CD14-positive monocyte (primary cell): ENCODE measurements around the gene PLCG1. TPM values are rescaled to one million over a fixed set of nuclear protein-coding genes. Genes with fewer than 3 reads are reported as not detected.

Experiments used
- DNase-seq, 3 donors: peaks; one replicate each; pipeline ENCODE4 v3.0.0-alpha.2; 2011 to 2022
- H2AFZ ChIP-seq: 2 replicates; pipeline ENCODE4 v1.6.0; 2012; ENCODE audit warnings: mild to moderate bottlenecking, low read depth, low read length, inconsistent platforms; ENCODE audit not compliant: insufficient read depth, poor library complexity, severe bottlenecking
- H3K27ac ChIP-seq, 2 donors: 1 replicate in 1 of 2; 2 replicates in 1 of 2; pipeline ENCODE4 v1.5.1; 2012 to 2013; ENCODE audit warnings: low read length in 2 of 2, control low read depth in 1 of 2, inconsistent platforms in 1 of 2, low read depth in 1 of 2, mild to moderate bottlenecking in 1 of 2
- H3K27me3 ChIP-seq, 2 donors: one replicate each; pipeline versions ENCODE4 v1.6.0 to v1.6.1; 2011 to 2013; ENCODE audit warnings: low read length in 2 of 2; ENCODE audit not compliant: control insufficient read depth in 2 of 2, insufficient read depth in 2 of 2
- H3K36me3 ChIP-seq, 2 donors: replicated peaks in 1 of 2; 1 replicate in 1 of 2; 2 replicates in 1 of 2; pipeline versions ENCODE4 v1.5.1 to v1.6.1; 2012 to 2013; ENCODE audit warnings: low read length in 2 of 2, control low read depth in 1 of 2, inconsistent platforms in 1 of 2, mild to moderate bottlenecking in 1 of 2; ENCODE audit not compliant: insufficient read depth in 2 of 2, control insufficient read depth in 1 of 2
- H3K4me1 ChIP-seq, 2 donors: 1 replicate in 1 of 2; 2 replicates in 1 of 2; pipeline versions ENCODE4 v1.5.1 to v1.6.1; 2012 to 2013; ENCODE audit warnings: low read length in 2 of 2, control low read depth in 1 of 2, inconsistent platforms in 1 of 2, mild to moderate bottlenecking in 1 of 2, moderate library complexity in 1 of 2; ENCODE audit not compliant: insufficient read depth in 2 of 2, control insufficient read depth in 1 of 2
- H3K4me2 ChIP-seq: replicated peaks from 2 replicates; pipeline ENCODE3; 2012; ENCODE audit warnings: low read length, moderate library complexity, mild to moderate bottlenecking; ENCODE audit not compliant: poor library complexity, severe bottlenecking; ENCODE audit errors: extremely low read depth
- H3K4me3 ChIP-seq, 3 experiments: fragments of 200-600 bp in 1 of 3; sonication (generic) in 1 of 3; replicated peaks in 1 of 3; 1 replicate in 2 of 3; 2 replicates in 1 of 3; pipeline ENCODE4 v1.5.1; 2011 to 2013; ENCODE audit warnings: low read length in 3 of 3, mild to moderate bottlenecking in 3 of 3, control low read depth in 2 of 3, low read depth in 2 of 3, inconsistent platforms in 1 of 3, moderate library complexity in 1 of 3
- H3K79me2 ChIP-seq: 2 replicates; pipeline ENCODE4 v1.6.0; 2012; ENCODE audit warnings: mild to moderate bottlenecking, control low read depth, inconsistent platforms, low read length, moderate library complexity; ENCODE audit not compliant: insufficient read depth
- H3K9ac ChIP-seq: 2 replicates; pipeline ENCODE4 v1.6.0; 2017; ENCODE audit warnings: low read length, mild to moderate bottlenecking; ENCODE audit not compliant: insufficient read depth, poor library complexity, severe bottlenecking
- H3K9me3 ChIP-seq, 2 donors: replicated peaks in 1 of 2; 1 replicate in 1 of 2; 2 replicates in 1 of 2; pipeline versions ENCODE4 v1.5.1 to v1.6.1; 2012 to 2013; ENCODE audit warnings: low read length in 2 of 2, control low read depth in 1 of 2; ENCODE audit not compliant: control insufficient read depth in 1 of 2, insufficient read depth in 1 of 2
- H4K20me1 ChIP-seq: 2 replicates; pipeline ENCODE4 v1.6.0; 2012; ENCODE audit warnings: mild to moderate bottlenecking, low read length, control low read depth, moderate library complexity; ENCODE audit not compliant: insufficient read depth
- H3K27ac Mint-ChIP-seq, 7 donors: one replicate each; pipeline ENCODE4 v1.8.0; 2020; ENCODE audit warnings: mild to moderate bottlenecking in 7 of 7, mixed read lengths in 7 of 7, moderate library complexity in 6 of 7, inconsistent platforms in 2 of 7
- H3K27me3 Mint-ChIP-seq, 3 donors: one replicate each; pipeline ENCODE4 v1.8.0; 2021 to 2022; ENCODE audit warnings: low read depth in 3 of 3, mild to moderate bottlenecking in 3 of 3, mixed read lengths in 3 of 3, moderate library complexity in 3 of 3, inconsistent platforms in 1 of 3
- H3K36me3 Mint-ChIP-seq, 2 donors: one replicate each; pipeline ENCODE4 v1.8.0; 2020; ENCODE audit warnings: mixed read lengths in 2 of 2, inconsistent platforms in 1 of 2, mild to moderate bottlenecking in 1 of 2
- H3K4me1 Mint-ChIP-seq: one replicate; pipeline ENCODE4 v1.8.0; 2020; ENCODE audit warnings: mild to moderate bottlenecking, mixed read lengths
- H3K4me3 Mint-ChIP-seq, 2 donors: one replicate each; pipeline ENCODE4 v1.8.0; 2020; ENCODE audit warnings: mild to moderate bottlenecking in 2 of 2, mixed read lengths in 2 of 2, moderate library complexity in 1 of 2
- H3K9me3 Mint-ChIP-seq, 7 donors: one replicate each; pipeline ENCODE4 v1.8.0; 2020 to 2022; ENCODE audit warnings: mixed read lengths in 7 of 7, mild to moderate bottlenecking in 6 of 7, moderate library complexity in 6 of 7, inconsistent platforms in 2 of 7
- WGBS: methylation state at CpG from one replicate; pipeline ENCODE4 v1.1.5; 2013; ENCODE audit warnings: missing lambda C conversion rate; ENCODE audit not compliant: insufficient coverage; 5-methylcytosine and 5-hydroxymethylcytosine counted together
- intact Hi-C, 2 donors: fragments of 100-400 bp; cut with micrococcal nuclease; formaldehyde crosslinking; loops; one replicate each; pipeline versions ENCODE4 v1.15.0 to v1.15.1; 2023
- polyA plus RNA-seq, 3 donors: library from polyadenylated mRNA; depleted of rRNA in 1 of 3; unstranded in 2 of 3; stranded (reverse) in 1 of 3; fragments of 300-500 nt in 2 of 3; fragments of >200 nt in 1 of 3; fragmentation: Illumina TruSeq in 2 of 3; gene quantifications; 1 replicate in 2 of 3; 2 replicates in 1 of 3; pipeline ENCODE4 v1.2.3, GENCODE V29; 2012 to 2021
- TF ChIP-seq, protein P1 (sequence below): fragments of 200-600 bp; IDR thresholded peaks from one replicate; pipeline ENCODE4 v1.8.0; 2022; ENCODE audit warnings: antibody characterized with exemption, mild to moderate bottlenecking

The PLCG1 gene
- polyA plus RNA-seq, 3 donors, result 0.33 to 3.8 (median 1.0) TPM

DNA sequence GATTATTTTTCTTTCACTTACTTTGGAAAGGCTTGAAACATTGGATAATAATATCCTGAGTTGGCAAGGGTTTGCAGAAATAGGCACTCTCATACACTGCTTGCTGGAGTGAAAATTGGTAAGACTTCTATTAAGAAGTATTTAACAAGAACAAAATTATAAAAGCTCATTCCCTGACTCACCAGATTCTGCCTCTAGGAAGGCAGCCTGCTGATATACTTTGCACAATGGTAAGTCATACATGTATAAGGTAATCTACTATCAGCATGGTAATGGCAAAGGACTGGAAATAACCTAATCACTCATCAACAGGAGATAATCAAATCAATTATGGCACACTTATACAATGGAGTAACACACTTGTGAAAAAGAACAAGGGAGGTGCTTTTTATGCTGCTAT lies 85.8 kb downstream of the PLCG1 start:
- Mint-ChIP-seq H3K36me3 (peaks cover 0 to 2% of the 10 kb centered on the region in 2 donors), H3K27me3 (peaks cover under 1 to 5% (median 1%) of the 10 kb centered on the region in 3 donors), H3K9me3 (peaks cover 0 to 3% (median 0%) of the 10 kb centered on the region in 7 donors), H3K27ac (no peak overlapping the region), H3K4me1 (no peaks in the 10 kb centered on the region), H3K4me3 (no peak overlapping the region)
- intact Hi-C loops, result loop anchor here in 1 of 2 donors (10.0 kb wide), 1 partner anchor 48 kb away; no protein-coding TSS in a partner anchor
- no peaks in the 10 kb centered on the region for H3K36me3 ChIP-seq
- H3K79me2 ChIP-seq, result no peaks in the 10 kb centered on the region
- no peak overlapping the region for H3K27ac ChIP-seq
- no peaks in the 10 kb centered on the region for H4K20me1 ChIP-seq
- no peaks in the 10 kb centered on the region for H3K9me3 ChIP-seq
- no peak overlapping the region for H3K4me2 ChIP-seq
- no peak overlapping the region for H3K4me3 ChIP-seq
- H3K4me1 ChIP-seq, result no peaks in the 10 kb centered on the region
- H3K27me3 ChIP-seq, result no peaks in the 10 kb centered on the region
- TF ChIP-seq, protein P1, sequence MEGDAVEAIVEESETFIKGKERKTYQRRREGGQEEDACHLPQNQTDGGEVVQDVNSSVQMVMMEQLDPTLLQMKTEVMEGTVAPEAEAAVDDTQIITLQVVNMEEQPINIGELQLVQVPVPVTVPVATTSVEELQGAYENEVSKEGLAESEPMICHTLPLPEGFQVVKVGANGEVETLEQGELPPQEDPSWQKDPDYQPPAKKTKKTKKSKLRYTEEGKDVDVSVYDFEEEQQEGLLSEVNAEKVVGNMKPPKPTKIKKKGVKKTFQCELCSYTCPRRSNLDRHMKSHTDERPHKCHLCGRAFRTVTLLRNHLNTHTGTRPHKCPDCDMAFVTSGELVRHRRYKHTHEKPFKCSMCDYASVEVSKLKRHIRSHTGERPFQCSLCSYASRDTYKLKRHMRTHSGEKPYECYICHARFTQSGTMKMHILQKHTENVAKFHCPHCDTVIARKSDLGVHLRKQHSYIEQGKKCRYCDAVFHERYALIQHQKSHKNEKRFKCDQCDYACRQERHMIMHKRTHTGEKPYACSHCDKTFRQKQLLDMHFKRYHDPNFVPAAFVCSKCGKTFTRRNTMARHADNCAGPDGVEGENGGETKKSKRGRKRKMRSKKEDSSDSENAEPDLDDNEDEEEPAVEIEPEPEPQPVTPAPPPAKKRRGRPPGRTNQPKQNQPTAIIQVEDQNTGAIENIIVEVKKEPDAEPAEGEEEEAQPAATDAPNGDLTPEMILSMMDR, result no peak
- no peak overlapping the region for H3K9ac ChIP-seq
- no peak overlapping the region for H2AFZ ChIP-seq
- DNase-seq, result no peak

GRCh38 chr20:41224281-41224680 lies 86.9 kb downstream of the PLCG1 start:
- WGBS, result 82% methylated on average over 1 of the region's 1 CpG
- H3K9me3 Mint-ChIP-seq, result no peaks in the 10 kb centered on the region
- H3K4me3 Mint-ChIP-seq, result no peak overlapping the region
- Histone ChIP-seq H3K4me3 (no peak overlapping the region), H3K9ac (no peak overlapping the region), H3K79me2 (no peaks in the 10 kb centered on the region), H3K27me3 (no peaks in the 10 kb centered on the region), H3K27ac (no peak overlapping the region), H3K4me2 (no peak overlapping the region), H3K9me3 (no peaks in the 10 kb centered on the region), H4K20me1 (no peaks in the 10 kb centered on the region), H3K36me3 (no peaks in the 10 kb centered on the region), H3K4me1 (no peaks in the 10 kb centered on the region), H2AFZ (no peak overlapping the region)
- intact Hi-C loops, result loop anchor here in 1 of 2 donors (10.0 kb wide), 1 partner anchor 49 kb away; no protein-coding TSS in a partner anchor
- peaks cover 1 to 3% (median 1%) of the 10 kb centered on the region in 3 donors for H3K27me3 Mint-ChIP-seq
- H3K27ac Mint-ChIP-seq, result no peak overlapping the region
- TF ChIP-seq, protein P1, result no peak
- H3K36me3 Mint-ChIP-seq, result peaks cover 0 to 2% of the 10 kb centered on the region in 2 donors
- no peaks in the 10 kb centered on the region for H3K4me1 Mint-ChIP-seq
- no peak for DNase-seq
